Stimulated activated effector memory CD8-positive, alpha-beta T cell treated with anti-CD3 and anti-CD28 coated beads, Interleukin-12 subunit alpha, Interleukin-12 subunit beta, amount 100 ng/mL, for 72 hours (primary cell): ENCODE measurements around the gene BLTP3B.
"Not testable (repeated sequence)": the region's sequence is repeated elsewhere in the genome, so short reads cannot be mapped to it uniquely, and the experiment has no call there.

Source experiments
- ATAC-seq: fragments of 150-1000 bp; cut with Tn5 transposase; 2 replicates; pipeline ENCODE4 v1.10.0; 2021
- DNase-seq, 2 donors: peaks; one replicate each; pipeline ENCODE4 v3.0.0; 2021 to 2022; ENCODE audit warnings: low spot score in 2 of 2
- H3K27ac Mint-ChIP-seq: one replicate; pipeline ENCODE4 v1.8.0; 2022; ENCODE audit warnings: mild to moderate bottlenecking, mixed read lengths
- H3K36me3 Mint-ChIP-seq: one replicate; pipeline ENCODE4 v1.8.0; 2022; ENCODE audit warnings: mild to moderate bottlenecking, mixed read lengths
- H3K4me1 Mint-ChIP-seq: one replicate; pipeline ENCODE4 v1.8.0; 2022; ENCODE audit warnings: mixed read lengths
- H3K4me3 Mint-ChIP-seq: one replicate; pipeline ENCODE4 v1.8.0; 2022; ENCODE audit warnings: mild to moderate bottlenecking, mixed read lengths
- H3K9me3 Mint-ChIP-seq: one replicate; pipeline ENCODE4 v1.8.0; 2022; ENCODE audit warnings: mixed read lengths

BLTP3B gene, protein sequence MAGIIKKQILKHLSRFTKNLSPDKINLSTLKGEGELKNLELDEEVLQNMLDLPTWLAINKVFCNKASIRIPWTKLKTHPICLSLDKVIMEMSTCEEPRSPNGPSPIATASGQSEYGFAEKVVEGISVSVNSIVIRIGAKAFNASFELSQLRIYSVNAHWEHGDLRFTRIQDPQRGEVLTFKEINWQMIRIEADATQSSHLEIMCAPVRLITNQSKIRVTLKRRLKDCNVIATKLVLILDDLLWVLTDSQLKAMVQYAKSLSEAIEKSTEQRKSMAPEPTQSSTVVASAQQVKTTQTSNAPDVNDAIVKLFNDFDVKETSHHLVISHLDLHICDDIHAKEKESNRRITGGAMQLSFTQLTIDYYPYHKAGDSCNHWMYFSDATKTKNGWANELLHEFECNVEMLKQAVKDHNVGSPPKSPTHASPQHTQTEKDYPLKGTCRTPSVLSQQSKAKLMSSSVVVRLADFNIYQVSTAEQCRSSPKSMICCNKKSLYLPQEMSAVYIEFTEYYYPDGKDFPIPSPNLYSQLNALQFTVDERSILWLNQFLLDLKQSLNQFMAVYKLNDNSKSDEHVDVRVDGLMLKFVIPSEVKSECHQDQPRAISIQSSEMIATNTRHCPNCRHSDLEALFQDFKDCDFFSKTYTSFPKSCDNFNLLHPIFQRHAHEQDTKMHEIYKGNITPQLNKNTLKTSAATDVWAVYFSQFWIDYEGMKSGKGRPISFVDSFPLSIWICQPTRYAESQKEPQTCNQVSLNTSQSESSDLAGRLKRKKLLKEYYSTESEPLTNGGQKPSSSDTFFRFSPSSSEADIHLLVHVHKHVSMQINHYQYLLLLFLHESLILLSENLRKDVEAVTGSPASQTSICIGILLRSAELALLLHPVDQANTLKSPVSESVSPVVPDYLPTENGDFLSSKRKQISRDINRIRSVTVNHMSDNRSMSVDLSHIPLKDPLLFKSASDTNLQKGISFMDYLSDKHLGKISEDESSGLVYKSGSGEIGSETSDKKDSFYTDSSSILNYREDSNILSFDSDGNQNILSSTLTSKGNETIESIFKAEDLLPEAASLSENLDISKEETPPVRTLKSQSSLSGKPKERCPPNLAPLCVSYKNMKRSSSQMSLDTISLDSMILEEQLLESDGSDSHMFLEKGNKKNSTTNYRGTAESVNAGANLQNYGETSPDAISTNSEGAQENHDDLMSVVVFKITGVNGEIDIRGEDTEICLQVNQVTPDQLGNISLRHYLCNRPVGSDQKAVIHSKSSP (N-terminal part only)

DNA sequence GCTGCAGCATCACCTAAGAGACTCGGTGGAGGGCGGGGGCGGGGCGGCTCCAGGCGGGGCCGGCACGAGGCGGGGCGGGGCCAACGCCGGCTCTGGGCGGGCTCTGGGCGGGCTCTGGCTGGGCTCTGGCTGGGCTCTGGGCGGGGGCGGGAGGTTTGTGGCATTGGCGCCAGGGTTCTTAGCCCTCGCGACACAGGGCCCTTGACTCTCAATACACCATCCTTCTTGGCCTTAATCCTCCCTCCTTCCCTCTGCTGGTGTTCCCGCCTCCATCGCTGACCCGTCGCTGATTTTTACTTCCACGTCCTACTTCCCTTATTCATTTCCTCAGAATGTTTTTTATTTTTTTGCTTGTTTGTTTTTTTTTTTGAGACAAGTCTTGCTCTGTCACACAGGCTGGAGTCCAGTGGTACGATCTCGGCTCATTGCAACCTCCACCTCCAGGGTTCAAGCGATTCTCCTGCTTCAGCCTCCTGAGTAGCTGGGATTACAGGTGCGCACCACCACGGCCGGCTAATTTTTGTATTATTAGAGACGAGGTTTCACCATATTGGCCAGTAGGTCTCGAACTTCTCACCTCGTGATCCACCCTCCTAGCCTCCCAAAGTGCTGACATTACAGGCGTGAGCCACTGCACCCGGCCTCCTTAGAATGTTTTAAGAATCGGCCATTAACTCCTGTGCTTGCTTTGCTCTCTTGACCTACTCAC is at the start of gene BLTP3B:
TSS of gene BLTP3B (minus strand) at position 24 of the 709 bp plus-strand sequence. CDS start 239 bp downstream, outside the sequence.
- peak within 1 kb of the TSS; percentile 96 for H3K27ac Mint-ChIP-seq
- no peaks in the 10 kb centered on the region for H3K9me3 Mint-ChIP-seq
- H3K36me3 Mint-ChIP-seq = peaks cover 38% of the 10 kb centered on the region
- peaks cover 29% of the 10 kb centered on the region for H3K4me1 Mint-ChIP-seq
- DNase-seq (peak; percentile 80 to 90), ATAC-seq (peak; percentile 85)
- H3K4me3 Mint-ChIP-seq = peak within 1 kb of the TSS; percentile 76

- Mint-ChIP-seq H3K36me3 (peaks cover 7% of the 10 kb centered on the region), H3K4me3 (no peak overlapping the region), H3K27ac (peak overlapping the region; percentile 60), H3K4me1 (peaks cover 22% of the 10 kb centered on the region), H3K9me3 (no peaks in the 10 kb centered on the region)
- DNase-seq = peak in 1 of 2 donors; percentile 32
- no peak for ATAC-seq
These were observed 47.1 kb upstream of the BLTP3B start for GRCh38 chr12:100189636-100190394.

- H3K4me3 Mint-ChIP-seq, H3K9me3 Mint-ChIP-seq, ATAC-seq, H3K36me3 Mint-ChIP-seq: not testable (repeated sequence)
- Mint-ChIP-seq H3K4me1 (peaks cover 17% of the 10 kb centered on the region), H3K27ac (peak overlapping the region; percentile 60)
- DNase-seq = peak in 1 of 2 donors; percentile 30
These were observed 46.4 kb upstream of the BLTP3B start for GRCh38 chr12:100188888-100189635.

- peaks cover 7% of the 10 kb centered on the region for H3K36me3 Mint-ChIP-seq
- DNase-seq = peak in 1 of 2 donors; percentile 40
- H3K4me3 Mint-ChIP-seq = no peak overlapping the region
- H3K27ac Mint-ChIP-seq = no peak overlapping the region
- no peaks in the 10 kb centered on the region for H3K9me3 Mint-ChIP-seq
- H3K4me1 Mint-ChIP-seq = peaks cover 17% of the 10 kb centered on the region
- no peak for ATAC-seq
These were observed 45.3 kb upstream of the BLTP3B start for GRCh38 chr12:100187857-100188519.

GRCh38 chr12:100187068-100187467 is 44.4 kb upstream of the BLTP3B start:
- Mint-ChIP-seq H3K27ac (no peak overlapping the region), H3K9me3 (no peaks in the 10 kb centered on the region)

GRCh38 chr12:100186071-100186470 is 43.4 kb upstream of the BLTP3B start:
- ATAC-seq (no peak), DNase-seq (no peak)
- Mint-ChIP-seq H3K9me3 (no peaks in the 10 kb centered on the region), H3K36me3 (peaks cover 15% of the 10 kb centered on the region), H3K27ac (no peak overlapping the region), H3K4me3 (no peak overlapping the region), H3K4me1 (peaks cover 18% of the 10 kb centered on the region)

More at GRCh38 chr12:100187068-100187467, 44.4 kb upstream of the BLTP3B start:
- H3K4me3 Mint-ChIP-seq = no peak overlapping the region
- peaks cover 7% of the 10 kb centered on the region for H3K36me3 Mint-ChIP-seq
- ATAC-seq = no peak
- DNase-seq = peak in 1 of 2 donors; percentile 7
- H3K4me1 Mint-ChIP-seq = peaks cover 19% of the 10 kb centered on the region

GRCh38 chr12:100185361-100185894 is 42.8 kb upstream of the BLTP3B start:
- Mint-ChIP-seq H3K9me3 (no peaks in the 10 kb centered on the region), H3K27ac (no peak overlapping the region), H3K36me3 (peaks cover 18% of the 10 kb centered on the region), H3K4me3 (no peak overlapping the region), H3K4me1 (peaks cover 18% of the 10 kb centered on the region)
- ATAC-seq (peak; percentile 44), DNase-seq (no peak)

DNA sequence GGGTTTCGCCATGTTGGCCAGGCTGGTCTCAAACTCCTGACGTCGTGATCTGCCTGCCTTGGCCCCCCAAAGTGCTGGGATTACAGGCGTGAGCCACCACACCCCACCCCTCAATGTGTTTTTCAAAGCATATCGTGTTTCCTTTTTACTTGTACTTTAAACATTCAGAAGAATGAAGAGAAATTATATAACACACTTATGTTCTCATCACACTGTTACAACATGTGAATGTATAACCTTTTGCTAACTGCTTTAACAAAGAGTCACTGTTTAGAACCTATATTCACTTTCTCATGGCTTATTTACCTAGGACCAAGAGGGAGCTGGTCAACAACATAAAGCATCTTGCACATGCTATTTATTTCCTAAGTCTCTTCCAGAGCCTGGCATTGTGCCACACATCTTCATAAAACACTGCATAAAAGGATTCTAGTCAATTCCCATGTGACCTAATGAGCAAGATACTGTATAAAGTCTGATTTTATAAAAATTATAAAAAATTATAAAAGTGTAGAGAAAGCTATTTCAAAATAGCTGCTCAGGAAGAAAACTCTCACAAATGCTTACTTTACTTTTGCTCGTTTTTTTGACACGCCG is 42.0 kb upstream of the BLTP3B start:
- Mint-ChIP-seq H3K4me1 (peaks cover 17% of the 10 kb centered on the region), H3K4me3 (no peak overlapping the region), H3K9me3 (no peaks in the 10 kb centered on the region), H3K27ac (no peak overlapping the region), H3K36me3 (peaks cover 24% of the 10 kb centered on the region)
- DNase-seq (no peak), ATAC-seq (no peak)

GRCh38 chr12:100179252-100179651 is 36.6 kb upstream of the BLTP3B start:
- no peak for ATAC-seq
- no peak overlapping the region for H3K27ac Mint-ChIP-seq

DNA sequence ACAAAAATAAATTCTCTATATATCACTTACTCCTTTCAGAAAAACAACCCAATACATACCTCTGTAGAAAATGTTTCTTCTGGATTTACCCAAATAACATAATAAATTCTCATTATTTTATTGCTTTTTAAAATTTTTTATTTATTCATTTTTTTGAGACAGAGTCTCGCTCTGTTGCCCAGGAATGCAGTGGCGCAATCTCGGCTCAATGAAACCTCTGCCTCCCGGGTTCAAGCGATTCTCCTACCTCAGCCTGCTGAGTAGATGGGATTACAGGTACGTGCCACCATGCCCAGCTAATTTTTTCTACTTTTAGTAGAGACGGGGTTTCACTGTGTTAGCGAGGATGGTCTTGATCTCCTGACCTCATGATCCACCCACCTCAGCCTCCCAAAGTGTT is 33.8 kb upstream of the BLTP3B start:
- H3K9me3 Mint-ChIP-seq, ATAC-seq, H3K4me3 Mint-ChIP-seq, DNase-seq, H3K4me1 Mint-ChIP-seq, H3K27ac Mint-ChIP-seq: not testable (repeated sequence)
- H3K36me3 Mint-ChIP-seq = peaks cover 27% of the 10 kb centered on the region

More at GRCh38 chr12:100179252-100179651, 36.6 kb upstream of the BLTP3B start:
- Mint-ChIP-seq H3K4me1 (peaks cover 6% of the 10 kb centered on the region), H3K9me3 (no peaks in the 10 kb centered on the region), H3K36me3 (peaks cover 31% of the 10 kb centered on the region), H3K4me3 (no peak overlapping the region)
- no peak for DNase-seq

GRCh38 chr12:100174495-100174894 is 31.8 kb upstream of the BLTP3B start:
- Mint-ChIP-seq H3K27ac (no peak overlapping the region), H3K4me3 (no peak overlapping the region), H3K36me3 (peaks cover 11% of the 10 kb centered on the region), H3K9me3 (no peaks in the 10 kb centered on the region), H3K4me1 (no peaks in the 10 kb centered on the region)
- ATAC-seq (no peak), DNase-seq (no peak)

DNA sequence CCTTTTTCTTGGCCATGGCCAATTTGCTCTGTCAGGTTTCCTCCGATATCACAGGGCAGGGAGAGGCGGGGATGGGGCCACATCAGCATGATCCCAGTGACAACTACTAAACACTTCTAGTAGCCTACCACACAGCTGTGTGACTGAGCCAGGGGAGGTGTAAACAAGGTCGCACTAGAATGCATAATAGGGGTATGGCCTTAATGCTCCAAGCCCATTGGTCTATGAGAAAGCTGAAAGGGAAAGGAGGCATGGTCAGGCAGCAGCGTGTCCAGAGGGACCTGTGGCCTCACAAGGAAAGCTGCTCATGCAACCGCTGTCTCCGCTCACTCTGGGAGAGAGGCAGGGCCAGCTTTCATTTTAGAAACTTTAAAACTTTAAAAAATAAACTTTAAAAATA is 30.4 kb upstream of the BLTP3B start:
- no peak for DNase-seq

More for the DNA sequence above, 30.4 kb upstream of the BLTP3B start:
- H3K4me1 Mint-ChIP-seq = no peaks in the 10 kb centered on the region
- ATAC-seq = no peak
- no peak overlapping the region for H3K27ac Mint-ChIP-seq
- no peaks in the 10 kb centered on the region for H3K9me3 Mint-ChIP-seq
- H3K36me3 Mint-ChIP-seq = peaks cover 11% of the 10 kb centered on the region
- H3K4me3 Mint-ChIP-seq = no peak overlapping the region
